Measurements from ENCODE around the gene PRTFDC1.
"Not testable (repeated sequence)": the region's sequence is repeated elsewhere in the genome, so short reads cannot be mapped to it uniquely, and the experiment has no call there.

DNA sequence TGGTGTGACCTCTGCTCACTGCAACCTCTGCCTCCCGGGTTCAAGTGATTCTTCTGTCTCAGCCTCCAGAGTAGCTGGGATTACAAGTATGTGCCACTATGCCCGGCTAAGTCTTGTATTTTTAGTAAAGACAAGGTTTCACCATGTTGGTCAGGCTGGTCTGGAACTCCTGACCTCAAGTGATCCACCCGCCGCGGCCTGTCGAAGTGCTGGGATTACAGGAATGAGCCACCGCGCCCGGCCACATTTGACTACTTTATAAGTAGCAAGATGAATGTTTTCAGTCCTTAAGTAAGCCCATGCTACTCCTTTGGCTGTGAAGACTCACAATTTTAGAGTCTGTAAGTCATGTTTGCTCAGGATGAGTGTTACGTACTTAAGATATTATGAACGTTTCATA, 16.5 kb upstream of the PRTFDC1 start:
- TF ChIP-seq, protein P1, sequence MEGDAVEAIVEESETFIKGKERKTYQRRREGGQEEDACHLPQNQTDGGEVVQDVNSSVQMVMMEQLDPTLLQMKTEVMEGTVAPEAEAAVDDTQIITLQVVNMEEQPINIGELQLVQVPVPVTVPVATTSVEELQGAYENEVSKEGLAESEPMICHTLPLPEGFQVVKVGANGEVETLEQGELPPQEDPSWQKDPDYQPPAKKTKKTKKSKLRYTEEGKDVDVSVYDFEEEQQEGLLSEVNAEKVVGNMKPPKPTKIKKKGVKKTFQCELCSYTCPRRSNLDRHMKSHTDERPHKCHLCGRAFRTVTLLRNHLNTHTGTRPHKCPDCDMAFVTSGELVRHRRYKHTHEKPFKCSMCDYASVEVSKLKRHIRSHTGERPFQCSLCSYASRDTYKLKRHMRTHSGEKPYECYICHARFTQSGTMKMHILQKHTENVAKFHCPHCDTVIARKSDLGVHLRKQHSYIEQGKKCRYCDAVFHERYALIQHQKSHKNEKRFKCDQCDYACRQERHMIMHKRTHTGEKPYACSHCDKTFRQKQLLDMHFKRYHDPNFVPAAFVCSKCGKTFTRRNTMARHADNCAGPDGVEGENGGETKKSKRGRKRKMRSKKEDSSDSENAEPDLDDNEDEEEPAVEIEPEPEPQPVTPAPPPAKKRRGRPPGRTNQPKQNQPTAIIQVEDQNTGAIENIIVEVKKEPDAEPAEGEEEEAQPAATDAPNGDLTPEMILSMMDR (IDR thresholded peaks at IDR 0.05), result not testable (repeated sequence)
- not testable (repeated sequence) for TF ChIP-seq POLR2A, POLR2AphosphoS5 (IDR thresholded peaks at IDR 0.05)
